K562 (cell line): ENCODE measurements around the gene MASP1.

Source experiments
- BACH1 ChIP-seq: fragments of 200-800 bp; sonication (Bioruptor generic); IDR thresholded peaks from 2 replicates; pipeline ENCODE4 v1.6.1; 2016; ENCODE audit warnings: missing genetic modification characterization, missing compliant biosample characterization
- CREB1 ChIP-seq, 2 experiments: sonication (generic) in 1 of 2; formaldehyde crosslinking in 1 of 2; IDR thresholded peaks; 2 replicates each; pipeline versions ENCODE4 v1.6.1 to v1.8.0; 2012 to 2022; ENCODE audit warnings: inconsistent platforms in 1 of 2, mild to moderate bottlenecking in 1 of 2, missing genetic modification reagents in 1 of 2, moderate library complexity in 1 of 2
- CTCF ChIP-seq, 3 experiments: IDR thresholded peaks in 2 of 3; conservative IDR thresholded peaks in 1 of 3; 2 replicates each; pipeline ENCODE4 v1.5.1; 2011 to 2012; ENCODE audit warnings: low read length in 3 of 3, mild to moderate bottlenecking in 3 of 3, control low read depth in 2 of 3, improper control_type of control experiment in 1 of 3, inconsistent platforms in 1 of 3, low read depth in 1 of 3, mixed read lengths in 1 of 3, moderate library complexity in 1 of 3; ENCODE audit not compliant: insufficient read depth in 2 of 3
- E2F4 ChIP-seq: sonication (generic); formaldehyde crosslinking; IDR thresholded peaks from 2 replicates; pipeline ENCODE4 v1.8.0; 2022; ENCODE audit warnings: mild to moderate bottlenecking, low read depth, missing genetic modification reagents
- EP300 ChIP-seq: IDR thresholded peaks from 2 replicates; pipeline ENCODE4 v1.6.1; 2012; ENCODE audit warnings: low read length, improper control_type of control experiment
- HMGXB4 ChIP-seq: sonication (generic); formaldehyde crosslinking; IDR thresholded peaks from 2 replicates; pipeline ENCODE4 v1.8.1; 2023; ENCODE audit warnings: mild to moderate bottlenecking, missing genetic modification reagents
- JUND ChIP-seq, 2 experiments: IDR thresholded peaks; 2 replicates in 1 of 2; 3 replicates in 1 of 2; pipeline ENCODE4 v1.6.1; 2011; ENCODE audit warnings: borderline replicate concordance in 2 of 2, low read depth in 2 of 2, low read length in 2 of 2, improper control_type of control experiment in 1 of 2, missing biosample characterization in 1 of 2, missing genetic modification characterization in 1 of 2, missing genetic modification reagents in 1 of 2
- MAX ChIP-seq: sonication (generic); formaldehyde crosslinking; IDR thresholded peaks from 2 replicates; pipeline ENCODE4 v1.9.0; 2022; ENCODE audit warnings: mild to moderate bottlenecking, missing genetic modification reagents
- MLLT1 ChIP-seq, 2 experiments: fragments of 450-650 bp; IDR thresholded peaks; 2 replicates each; pipeline ENCODE4 v1.6.1; 2016
- THRA ChIP-seq: fragments of 450-650 bp; IDR thresholded peaks from 2 replicates; pipeline ENCODE4 v1.6.1; 2017; ENCODE audit warnings: mild to moderate bottlenecking, moderate library complexity
- YBX1 ChIP-seq: fragments of 450-650 bp; IDR thresholded peaks from 2 replicates; pipeline ENCODE4 v1.7.1; 2016; ENCODE audit warnings: mild to moderate bottlenecking
- ZBTB49 ChIP-seq: sonication (generic); formaldehyde crosslinking; IDR thresholded peaks from 2 replicates; pipeline ENCODE4 v1.8.0; 2022; ENCODE audit warnings: missing genetic modification reagents, mild to moderate bottlenecking, borderline replicate concordance
- ZNF695 ChIP-seq: fragments of 450-650 bp; formaldehyde crosslinking; IDR thresholded peaks from 2 replicates; pipeline ENCODE4 v1.4.0; 2020; ENCODE audit warnings: mild to moderate bottlenecking, moderate library complexity

- TF ChIP-seq THRA (no peak), CTCF (IDR thresholded peaks at IDR 0.05 in 2 of 3, conservative IDR thresholded peaks at IDR 0.05 in 1 of 3; ENCODE audit: insufficient read depth in 2 of 3, low read depth in 1 of 3, low read length in 3 of 3) (no peak), HMGXB4 (CRISPR knock-in tag) (no peak), EP300 (no peak), ZNF695 (CRISPR knock-in tag) (no peak), CREB1 (IDR thresholded peaks at IDR 0.05) (no peak), CREB1 (CRISPR knock-in tag; IDR thresholded peaks at IDR 0.05) (no peak), YBX1 (no peak), JUND (IDR thresholded peaks at IDR 0.05; ENCODE audit: borderline replicate concordance, low read depth, low read length) (no peak), JUND (tag; IDR thresholded peaks at IDR 0.05; ENCODE audit: borderline replicate concordance, low read depth, low read length) (no peak), E2F4 (CRISPR knock-in tag) (no peak), ZBTB49 (no peak), MAX (CRISPR knock-in tag) (no peak), BACH1 (no peak), MLLT1 (IDR thresholded peaks at IDR 0.05) (no peak)
Observed at GRCh38 chr3:187314176-187314575, 22.6 kb upstream of the MASP1 start.
